SK-N-SH (cell line): ENCODE data around the gene SLC4A8.

Source experiments
- EP300 ChIP-seq, 2 experiments: IDR thresholded peaks; 2 replicates each; pipeline versions ENCODE4 v1.4.0 to v1.6.1; 2012; ENCODE audit warnings: borderline replicate concordance in 1 of 2, low read depth in 1 of 2, low read length in 1 of 2
- FOSL2 ChIP-seq: IDR thresholded peaks from 2 replicates; pipeline ENCODE4 v1.4.0; 2012; ENCODE audit warnings: low read depth, mild to moderate bottlenecking, moderate library complexity, borderline replicate concordance
- FOXM1 ChIP-seq: IDR thresholded peaks from 2 replicates; pipeline ENCODE4 v1.4.0; 2012; ENCODE audit warnings: low read depth, mild to moderate bottlenecking
- GABPA ChIP-seq: IDR thresholded peaks from 2 replicates; pipeline ENCODE4 v1.4.0; 2012; ENCODE audit warnings: low read depth, mild to moderate bottlenecking
- POLR2AphosphoS5 ChIP-seq: IDR thresholded peaks from 2 replicates; pipeline ENCODE4 v1.6.1; 2012; ENCODE audit warnings: low read depth, low read length
- RCOR1 ChIP-seq: fragments of 150-350 bp; IDR thresholded peaks from 2 replicates; pipeline ENCODE4 v1.6.1; 2017; ENCODE audit warnings: antibody characterized with exemption, low read length
- RFX5 ChIP-seq: IDR thresholded peaks from 2 replicates; pipeline ENCODE4 v1.6.1; 2012; ENCODE audit warnings: mild to moderate bottlenecking, improper control_type of control experiment, low read length
- TF ChIP-seq, protein P1 (sequence below): fragments of 200-600 bp; sonication (generic); IDR thresholded peaks from 2 replicates; pipeline ENCODE4 v1.6.1; 2017; ENCODE audit warnings: antibody characterized with exemption, mild to moderate bottlenecking, moderate library complexity

- TF ChIP-seq POLR2AphosphoS5 = no peak
- no peak for TF ChIP-seq FOXM1
- TF ChIP-seq, protein P1, sequence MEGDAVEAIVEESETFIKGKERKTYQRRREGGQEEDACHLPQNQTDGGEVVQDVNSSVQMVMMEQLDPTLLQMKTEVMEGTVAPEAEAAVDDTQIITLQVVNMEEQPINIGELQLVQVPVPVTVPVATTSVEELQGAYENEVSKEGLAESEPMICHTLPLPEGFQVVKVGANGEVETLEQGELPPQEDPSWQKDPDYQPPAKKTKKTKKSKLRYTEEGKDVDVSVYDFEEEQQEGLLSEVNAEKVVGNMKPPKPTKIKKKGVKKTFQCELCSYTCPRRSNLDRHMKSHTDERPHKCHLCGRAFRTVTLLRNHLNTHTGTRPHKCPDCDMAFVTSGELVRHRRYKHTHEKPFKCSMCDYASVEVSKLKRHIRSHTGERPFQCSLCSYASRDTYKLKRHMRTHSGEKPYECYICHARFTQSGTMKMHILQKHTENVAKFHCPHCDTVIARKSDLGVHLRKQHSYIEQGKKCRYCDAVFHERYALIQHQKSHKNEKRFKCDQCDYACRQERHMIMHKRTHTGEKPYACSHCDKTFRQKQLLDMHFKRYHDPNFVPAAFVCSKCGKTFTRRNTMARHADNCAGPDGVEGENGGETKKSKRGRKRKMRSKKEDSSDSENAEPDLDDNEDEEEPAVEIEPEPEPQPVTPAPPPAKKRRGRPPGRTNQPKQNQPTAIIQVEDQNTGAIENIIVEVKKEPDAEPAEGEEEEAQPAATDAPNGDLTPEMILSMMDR = no peak
- TF ChIP-seq RFX5 = no peak
- no peak for TF ChIP-seq FOSL2
- no peak for TF ChIP-seq RCOR1
- no peak for TF ChIP-seq GABPA
- no peak for TF ChIP-seq EP300 (IDR thresholded peaks at IDR 0.05; ENCODE audit: borderline replicate concordance in 1 of 2, low read depth in 1 of 2, low read length in 1 of 2)
These were observed 17.7 kb downstream of the SLC4A8 start for GRCh38 chr12:51442324-51442723.
